ENCODE results near the gene NTRK3. TPM values are rescaled to one million over a fixed set of nuclear protein-coding genes. Genes with fewer than 3 reads are reported as not detected.

Gene NTRK3
- total RNA-seq, 3 donors from 2014 or later (not counting 1 experiment from before 2014, with no cell fraction given) = not detected

DNA sequence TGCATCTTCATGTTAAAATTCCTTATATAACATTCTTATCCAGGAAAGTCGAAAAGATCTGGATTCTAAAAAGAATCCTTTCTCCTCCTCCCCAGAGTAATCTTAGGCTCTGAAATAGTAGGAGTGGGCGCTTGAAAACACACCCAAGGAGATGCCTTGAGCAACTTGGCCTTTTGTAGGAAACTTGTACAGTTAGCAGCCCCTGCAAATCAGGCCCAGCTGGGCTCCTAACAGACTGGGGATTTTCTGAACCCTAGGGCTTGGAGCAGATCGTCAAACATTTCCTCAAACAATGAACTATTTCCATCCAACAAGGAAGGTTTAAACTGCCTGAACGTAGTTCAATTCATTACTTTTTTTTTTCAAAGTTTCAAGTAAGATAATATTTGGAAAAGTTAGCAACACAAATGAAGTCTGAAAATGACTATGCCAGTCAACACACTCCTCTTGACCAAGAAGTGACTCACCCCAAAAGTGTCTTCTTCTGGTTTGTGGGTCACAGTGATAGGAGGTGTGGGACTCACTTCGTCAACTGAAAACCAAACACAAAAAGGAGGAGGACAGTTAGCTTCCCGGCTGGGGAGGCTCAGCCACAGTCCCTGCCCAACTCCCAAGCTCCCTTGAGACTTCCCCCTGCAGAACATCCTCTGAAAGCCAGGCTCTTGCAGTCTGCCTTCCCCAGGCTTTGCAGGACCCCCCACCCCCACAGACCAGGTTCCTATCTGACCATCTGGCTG lies 129.7 kb downstream of the NTRK3 start:
- no peaks in the 10 kb centered on the region for H3K36me3 Mint-ChIP-seq
- Histone ChIP-seq H3K4me3 (ENCODE audit: low read length) (no peak overlapping the region), H3K27ac (ENCODE audit: low read length) (no peak overlapping the region), H3K36me3 (ENCODE audit: control insufficient read depth, insufficient read depth, low read length) (no peaks in the 10 kb centered on the region), H3K27me3 (ENCODE audit: control insufficient read depth, insufficient read depth, low read length) (no peaks in the 10 kb centered on the region), H3K9me3 (ENCODE audit: control insufficient read depth, insufficient read depth, low read length) (no peaks in the 10 kb centered on the region), H3K4me1 (ENCODE audit: control insufficient read depth, insufficient read depth, low read length) (no peaks in the 10 kb centered on the region)
- ATAC-seq (no peak), DNase-seq (no peak)
- TF ChIP-seq, protein P1, sequence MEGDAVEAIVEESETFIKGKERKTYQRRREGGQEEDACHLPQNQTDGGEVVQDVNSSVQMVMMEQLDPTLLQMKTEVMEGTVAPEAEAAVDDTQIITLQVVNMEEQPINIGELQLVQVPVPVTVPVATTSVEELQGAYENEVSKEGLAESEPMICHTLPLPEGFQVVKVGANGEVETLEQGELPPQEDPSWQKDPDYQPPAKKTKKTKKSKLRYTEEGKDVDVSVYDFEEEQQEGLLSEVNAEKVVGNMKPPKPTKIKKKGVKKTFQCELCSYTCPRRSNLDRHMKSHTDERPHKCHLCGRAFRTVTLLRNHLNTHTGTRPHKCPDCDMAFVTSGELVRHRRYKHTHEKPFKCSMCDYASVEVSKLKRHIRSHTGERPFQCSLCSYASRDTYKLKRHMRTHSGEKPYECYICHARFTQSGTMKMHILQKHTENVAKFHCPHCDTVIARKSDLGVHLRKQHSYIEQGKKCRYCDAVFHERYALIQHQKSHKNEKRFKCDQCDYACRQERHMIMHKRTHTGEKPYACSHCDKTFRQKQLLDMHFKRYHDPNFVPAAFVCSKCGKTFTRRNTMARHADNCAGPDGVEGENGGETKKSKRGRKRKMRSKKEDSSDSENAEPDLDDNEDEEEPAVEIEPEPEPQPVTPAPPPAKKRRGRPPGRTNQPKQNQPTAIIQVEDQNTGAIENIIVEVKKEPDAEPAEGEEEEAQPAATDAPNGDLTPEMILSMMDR (IDR thresholded peaks at IDR 0.05) = no peak
- intact Hi-C loops (cut with micrococcal nuclease) = no loop called here
- no peak overlapping the region for H3K27ac Mint-ChIP-seq
- no peaks in the 10 kb centered on the region for H3K9me3 Mint-ChIP-seq
- H3K4me3 Mint-ChIP-seq = no peak overlapping the region
- 50% methylated on average over 5 of the region's 6 CpGs for WGBS (ENCODE audit: insufficient coverage)
- H3K4me1 Mint-ChIP-seq = no peaks in the 10 kb centered on the region
- H3K27me3 Mint-ChIP-seq (ENCODE audit: low read depth in 2 of 2) = peaks cover 0 to 10% of the 10 kb centered on the region in 2 donors

DNA sequence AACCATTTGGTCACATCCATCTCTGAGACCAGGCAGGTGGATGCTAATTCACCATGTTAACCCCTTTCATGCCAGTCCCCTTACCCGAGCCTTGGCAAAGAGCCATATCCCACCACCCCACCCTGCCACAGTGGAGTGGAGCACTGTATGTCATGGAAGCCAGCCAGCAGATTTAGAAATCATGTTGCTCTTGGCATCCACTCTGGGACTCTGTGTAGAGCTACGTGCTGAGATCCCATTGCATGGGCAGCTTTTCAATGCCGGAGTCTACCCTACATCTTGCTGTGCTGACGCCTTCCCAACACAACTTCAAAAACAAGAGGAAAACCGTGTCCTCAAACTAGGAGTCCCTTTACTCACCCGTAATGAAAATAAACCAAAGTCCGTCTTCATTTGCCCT lies 131.0 kb downstream of the NTRK3 start:
- 83% methylated on average over 7 of the region's 7 CpGs for WGBS (ENCODE audit: insufficient coverage)
- Histone ChIP-seq H3K27me3 (ENCODE audit: control insufficient read depth, insufficient read depth, low read length) (no peaks in the 10 kb centered on the region), H3K9me3 (ENCODE audit: control insufficient read depth, insufficient read depth, low read length) (no peaks in the 10 kb centered on the region), H3K4me3 (ENCODE audit: low read length) (no peak overlapping the region), H3K27ac (ENCODE audit: low read length) (no peak overlapping the region), H3K36me3 (ENCODE audit: control insufficient read depth, insufficient read depth, low read length) (no peaks in the 10 kb centered on the region), H3K4me1 (ENCODE audit: control insufficient read depth, insufficient read depth, low read length) (no peaks in the 10 kb centered on the region)
- H3K36me3 Mint-ChIP-seq = no peaks in the 10 kb centered on the region
- no peaks in the 10 kb centered on the region for H3K4me1 Mint-ChIP-seq
- no peak overlapping the region for H3K27ac Mint-ChIP-seq
- H3K27me3 Mint-ChIP-seq (ENCODE audit: low read depth in 2 of 2) = peaks cover 0 to 10% of the 10 kb centered on the region in 2 donors
- no peak overlapping the region for H3K4me3 Mint-ChIP-seq
- H3K9me3 Mint-ChIP-seq = no peaks in the 10 kb centered on the region
- no peak for DNase-seq
- ATAC-seq = no peak
- intact Hi-C loops (cut with micrococcal nuclease) = no loop called here
- TF ChIP-seq, protein P1 (IDR thresholded peaks at IDR 0.05) = no peak

- Mint-ChIP-seq H3K4me1 (no peaks in the 10 kb centered on the region), H3K27ac (no peak overlapping the region), H3K9me3 (no peaks in the 10 kb centered on the region), H3K4me3 (no peak overlapping the region), H3K27me3 (ENCODE audit: low read depth in 2 of 2) (peaks cover 0 to 10% of the 10 kb centered on the region in 2 donors), H3K36me3 (no peaks in the 10 kb centered on the region)
- WGBS (ENCODE audit: insufficient coverage) = 81% methylated on average over 5 of the region's 5 CpGs
- TF ChIP-seq, protein P1 (IDR thresholded peaks at IDR 0.05) = no peak
- no peak for DNase-seq
- intact Hi-C loops (cut with micrococcal nuclease) = no loop called here
- H3K9me3 ChIP-seq (ENCODE audit: control insufficient read depth, insufficient read depth, low read length) = no peaks in the 10 kb centered on the region
- ATAC-seq = no peak
- no peaks in the 10 kb centered on the region for H3K36me3 ChIP-seq (ENCODE audit: control insufficient read depth, insufficient read depth, low read length)
- no peak overlapping the region for H3K27ac ChIP-seq (ENCODE audit: low read length)
- no peak overlapping the region for H3K4me3 ChIP-seq (ENCODE audit: low read length)
- H3K4me1 ChIP-seq (ENCODE audit: control insufficient read depth, insufficient read depth, low read length) = no peaks in the 10 kb centered on the region
- H3K27me3 ChIP-seq (ENCODE audit: control insufficient read depth, insufficient read depth, low read length) = no peaks in the 10 kb centered on the region
These were observed 132.3 kb downstream of the NTRK3 start for GRCh38 chr15:88124199-88124598.
